ENCODE results near the gene HOXA7.

The HOXA7 gene

GRCh38 chr7:27111751-27112277 lies 44.7 kb downstream of the HOXA7 start:
- TF ChIP-seq CTCF (IDR thresholded peaks at IDR 0.05), result no peak

GRCh38 chr7:27111042-27111750 lies 45.3 kb downstream of the HOXA7 start:
- no peak for TF ChIP-seq CTCF (IDR thresholded peaks at IDR 0.05)

GRCh38 chr7:27110186-27111031 lies 46.1 kb downstream of the HOXA7 start:
- no peak for TF ChIP-seq CTCF (IDR thresholded peaks at IDR 0.05)

GRCh38 chr7:27109466-27110185 lies 46.8 kb downstream of the HOXA7 start:
- no peak for TF ChIP-seq CTCF (IDR thresholded peaks at IDR 0.05)

GRCh38 chr7:27108390-27109127 lies 47.9 kb downstream of the HOXA7 start:
- TF ChIP-seq CTCF (IDR thresholded peaks at IDR 0.05), result no peak

GRCh38 chr7:27107391-27108381 lies 48.8 kb downstream of the HOXA7 start:
- no peak for TF ChIP-seq CTCF (IDR thresholded peaks at IDR 0.05)
